GM12878 (cell line): ENCODE measurements around the gene ANO2. TPM values are rescaled to one million over a fixed set of nuclear protein-coding genes. Genes with fewer than 3 reads are reported as not detected.

Experiments used
- ATAC-seq: fragments of 200-7000 bp; cut with Tn5 transposase; 3 replicates; pipeline ENCODE4 v1.9.1; 2020; ENCODE audit warnings: mild to moderate bottlenecking, moderate library complexity
- BruUV-seq: library from RNA; stranded (reverse); fragments of 400-500 nt; replicated peaks from 2 replicates; lab custom pipeline; 2021; lab: Mats Ljungman, UMichigan
- CTCF ChIA-PET: fragments of 300-600 bp; sonication (Branson Sonifier 250); formaldehyde crosslinking; extraction: SDS; loops from one replicate; lab custom pipeline; 2021; ENCODE audit warnings: inconsistent platforms; lab: Yijun Ruan, JAX
- POLR2A ChIA-PET: fragments of 350-600 bp; formaldehyde crosslinking; extraction: SDS; loops from one replicate; lab custom pipeline; 2021; ENCODE audit warnings: inconsistent platforms; lab: Charles Lee
- RAD21 ChIA-PET: fragments of 300-600 bp; sonication (Branson Sonifier 250); formaldehyde crosslinking; loops from one replicate; lab custom pipeline; 2023; ENCODE audit warnings: antibody characterized with exemption; ENCODE audit not compliant: unreplicated experiment; lab: Charles Lee
- SMC1A ChIA-PET: fragments of 300-600 bp; sonication (Branson Sonifier 250); formaldehyde crosslinking; loops from one replicate; lab custom pipeline; 2023; ENCODE audit not compliant: unreplicated experiment, uncharacterized antibody; lab: Charles Lee
- DNase-seq: peaks from one replicate; pipeline ENCODE4 v3.0.0-alpha.2; 2011; ENCODE audit warnings: low read depth, low spot score
- FAIRE-seq: peaks from 3 replicates; lab custom pipeline; 2011; peaks lifted over from hg19 to GRCh38; lab: Jason Lieb, UNC
- H2AFZ ChIP-seq: 2 replicates; pipeline ENCODE4 v1.6.0; 2011; ENCODE audit warnings: low read depth, low read length, control low read depth; ENCODE audit not compliant: control insufficient read depth
- H3K27ac ChIP-seq: 2 replicates; pipeline ENCODE4 v1.5.1; 2011; ENCODE audit warnings: control low read depth; ENCODE audit not compliant: control insufficient read depth, insufficient read depth
- H3K27me3 ChIP-seq, 2 experiments: replicated peaks in 1 of 2; 2 replicates each; pipeline versions ENCODE4 v1.6.0 to v1.6.1; 2011; ENCODE audit warnings: low read length in 1 of 2; ENCODE audit not compliant: control insufficient read depth in 2 of 2, insufficient read depth in 2 of 2
- H3K36me3 ChIP-seq, 2 experiments: 2 replicates each; pipeline ENCODE4 v1.5.1; 2011; ENCODE audit warnings: low read length in 1 of 2; ENCODE audit not compliant: control insufficient read depth in 2 of 2, insufficient read depth in 2 of 2
- H3K4me1 ChIP-seq: 2 replicates; pipeline ENCODE4 v1.6.1; 2011; ENCODE audit warnings: mild to moderate bottlenecking, low read length, moderate library complexity, mixed read lengths; ENCODE audit not compliant: control insufficient read depth, insufficient read depth
- H3K4me2 ChIP-seq: 2 replicates; pipeline ENCODE4 v1.6.0; 2011; ENCODE audit warnings: control low read depth; ENCODE audit not compliant: control insufficient read depth, insufficient read depth
- H3K4me3 ChIP-seq: fragments of 200-600 bp; sonication (generic); 2 replicates; pipeline ENCODE4 v1.5.1; 2016
- H3K79me2 ChIP-seq: 2 replicates; pipeline ENCODE4 v1.6.0; 2011; ENCODE audit warnings: low read length; ENCODE audit not compliant: control insufficient read depth, insufficient read depth
- H3K9ac ChIP-seq: 2 replicates; pipeline ENCODE4 v1.8.0; 2011; ENCODE audit warnings: low read length, control low read depth, mixed read lengths; ENCODE audit not compliant: control insufficient read depth, insufficient read depth
- H3K9me3 ChIP-seq: replicated peaks from 3 replicates; pipeline ENCODE4 v1.5.1; 2011; ENCODE audit warnings: mild to moderate bottlenecking, low read length; ENCODE audit not compliant: control insufficient read depth, insufficient read depth
- H4K20me1 ChIP-seq: 2 replicates; pipeline ENCODE4 v1.6.0; 2011; ENCODE audit not compliant: control insufficient read depth, insufficient read depth
- POLR2AphosphoS2 ChIP-seq: IDR thresholded peaks from 2 replicates; pipeline ENCODE4 v1.6.1; 2011; ENCODE audit warnings: low read depth, mild to moderate bottlenecking, low read length, improper control_type of control experiment, moderate library complexity
- STAT3 ChIP-seq: IDR thresholded peaks from 2 replicates; pipeline ENCODE4 v1.6.1; 2011; ENCODE audit warnings: low read depth, low read length, improper control_type of control experiment
- WRNIP1 ChIP-seq: IDR thresholded peaks from 2 replicates; pipeline ENCODE4 v1.6.1; 2011; ENCODE audit warnings: low read depth, low read length, improper control_type of control experiment, borderline replicate concordance
- WGBS: methylation state at CpG from one replicate; pipeline ENCODE4 v1.1.6; 2016; ENCODE audit warnings: low lambda C conversion rate; ENCODE audit not compliant: insufficient replicate concordance, insufficient coverage; ENCODE audit errors: missing lambda C conversion rate; 5-methylcytosine and 5-hydroxymethylcytosine counted together
- in situ Hi-C: fragments of 300-500 bp; cut with MboI; formaldehyde crosslinking; loops from 9 replicates; pipeline ENCODE4 v1.14.3; 2018; ENCODE audit warnings: mixed read lengths
- intact Hi-C: fragments of 100-400 bp; cut with micrococcal nuclease; formaldehyde crosslinking; loops from one replicate; pipeline ENCODE4 v1.14.2; 2022; ENCODE audit not compliant: unreplicated experiment
- polyA plus RNA-seq, 11 experiments: library from polyadenylated mRNA; depleted of rRNA in 4 of 11; unstranded in 6 of 11; stranded (reverse) in 5 of 11; fragments of >200 nt; fragmentation: Nextera tagmentation in 4 of 11; fragmentation: Illumina TruSeq in 1 of 11; extraction: Ambion mirVana in 4 of 11; extraction: Trizol in 1 of 11; gene quantifications; 1 replicate in 1 of 11; 2 replicates in 10 of 11; pipeline versions ENCODE4 v1.2.1 to v1.2.3, GENCODE V29; 2011 to 2016; ENCODE audit warnings: inconsistent platforms in 2 of 11, missing spikeins in 2 of 11, low read depth in 1 of 11
- total RNA-seq, 4 experiments: library from RNA; depleted of rRNA in 3 of 4; stranded (reverse); fragments of >200 nt in 3 of 4; fragmentation: Illumina TruSeq in 1 of 4; extraction: Trizol in 1 of 4; gene quantifications; 2 replicates each; pipeline versions ENCODE4 v1.2.1 to v1.2.3, GENCODE V29; 2013 to 2021
- TF ChIP-seq, protein P1 (sequence below): fragments of 450-650 bp; IDR thresholded peaks from 2 replicates; pipeline ENCODE4 v1.6.1; 2014; ENCODE audit warnings: mild to moderate bottlenecking
- TF ChIP-seq, protein P2 (sequence below): fragments of 450-650 bp; IDR thresholded peaks from 2 replicates; pipeline ENCODE4 v1.6.1; 2017; ENCODE audit warnings: mild to moderate bottlenecking, moderate library complexity
- TF ChIP-seq, protein P3 (sequence below): fragments of 450-650 bp; IDR thresholded peaks from 2 replicates; pipeline ENCODE4 v1.6.1; 2018; ENCODE audit warnings: borderline replicate concordance, mild to moderate bottlenecking; ENCODE audit not compliant: partially characterized antibody

Gene ANO2
- total and polyA plus RNA-seq, 10 of the 15 experiments (the other 5 are each of a cell fraction or from before 2014, with no cell fraction given), result not detected

DNA sequence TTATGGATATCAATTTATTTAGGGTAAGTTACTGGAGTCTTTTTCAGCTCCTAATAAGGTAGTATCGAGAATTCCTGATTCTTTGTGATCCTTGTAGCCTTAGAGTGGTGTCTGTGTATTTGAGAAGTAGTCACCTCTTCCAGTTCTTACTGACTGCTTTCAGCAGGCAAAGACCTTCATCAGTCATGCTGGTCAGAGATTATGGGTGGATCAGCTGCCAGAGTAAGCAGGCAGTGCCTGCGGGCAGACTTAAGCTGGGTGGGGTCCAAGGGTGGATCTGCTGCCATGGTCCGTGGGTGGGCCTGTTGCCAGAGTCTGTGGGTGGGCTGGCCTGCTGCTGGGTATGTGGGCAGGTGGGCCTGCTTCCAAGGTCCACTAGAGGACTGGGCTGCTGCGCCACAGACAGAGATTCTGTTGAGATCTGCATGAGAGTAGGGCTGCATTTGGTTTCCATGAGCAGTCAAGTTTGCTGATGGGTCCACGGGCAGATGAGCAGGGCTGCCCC is 188.7 kb downstream of the ANO2 start:
- intact Hi-C loops (no loop called here), in situ Hi-C loops (no loop called here)
- no peaks in the 10 kb centered on the region for H3K36me3 ChIP-seq
- no peak for ATAC-seq
- WGBS, result 30% methylated on average over 5 of the region's 5 CpGs
- CTCF ChIA-PET, result interaction anchor here (4.2 kb wide), 1 partner anchor 11 kb away, joined by 17 read pairs; no protein-coding TSS in a partner anchor
- no peak overlapping the region for H2AFZ ChIP-seq
- no peak overlapping the region for H3K9ac ChIP-seq
- no peak for FAIRE-seq
- H3K4me1 ChIP-seq, result no peaks in the 10 kb centered on the region
- H3K27me3 ChIP-seq, result no peaks in the 10 kb centered on the region
- H3K79me2 ChIP-seq, result no peaks in the 10 kb centered on the region
- no peak for DNase-seq
- RAD21 ChIA-PET, result no interaction called here
- TF ChIP-seq, protein P1, sequence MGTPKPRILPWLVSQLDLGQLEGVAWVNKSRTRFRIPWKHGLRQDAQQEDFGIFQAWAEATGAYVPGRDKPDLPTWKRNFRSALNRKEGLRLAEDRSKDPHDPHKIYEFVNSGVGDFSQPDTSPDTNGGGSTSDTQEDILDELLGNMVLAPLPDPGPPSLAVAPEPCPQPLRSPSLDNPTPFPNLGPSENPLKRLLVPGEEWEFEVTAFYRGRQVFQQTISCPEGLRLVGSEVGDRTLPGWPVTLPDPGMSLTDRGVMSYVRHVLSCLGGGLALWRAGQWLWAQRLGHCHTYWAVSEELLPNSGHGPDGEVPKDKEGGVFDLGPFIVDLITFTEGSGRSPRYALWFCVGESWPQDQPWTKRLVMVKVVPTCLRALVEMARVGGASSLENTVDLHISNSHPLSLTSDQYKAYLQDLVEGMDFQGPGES, result no peak
- TF ChIP-seq POLR2AphosphoS2 (no peak), WRNIP1 (no peak), STAT3 (no peak)
- TF ChIP-seq, protein P2, sequence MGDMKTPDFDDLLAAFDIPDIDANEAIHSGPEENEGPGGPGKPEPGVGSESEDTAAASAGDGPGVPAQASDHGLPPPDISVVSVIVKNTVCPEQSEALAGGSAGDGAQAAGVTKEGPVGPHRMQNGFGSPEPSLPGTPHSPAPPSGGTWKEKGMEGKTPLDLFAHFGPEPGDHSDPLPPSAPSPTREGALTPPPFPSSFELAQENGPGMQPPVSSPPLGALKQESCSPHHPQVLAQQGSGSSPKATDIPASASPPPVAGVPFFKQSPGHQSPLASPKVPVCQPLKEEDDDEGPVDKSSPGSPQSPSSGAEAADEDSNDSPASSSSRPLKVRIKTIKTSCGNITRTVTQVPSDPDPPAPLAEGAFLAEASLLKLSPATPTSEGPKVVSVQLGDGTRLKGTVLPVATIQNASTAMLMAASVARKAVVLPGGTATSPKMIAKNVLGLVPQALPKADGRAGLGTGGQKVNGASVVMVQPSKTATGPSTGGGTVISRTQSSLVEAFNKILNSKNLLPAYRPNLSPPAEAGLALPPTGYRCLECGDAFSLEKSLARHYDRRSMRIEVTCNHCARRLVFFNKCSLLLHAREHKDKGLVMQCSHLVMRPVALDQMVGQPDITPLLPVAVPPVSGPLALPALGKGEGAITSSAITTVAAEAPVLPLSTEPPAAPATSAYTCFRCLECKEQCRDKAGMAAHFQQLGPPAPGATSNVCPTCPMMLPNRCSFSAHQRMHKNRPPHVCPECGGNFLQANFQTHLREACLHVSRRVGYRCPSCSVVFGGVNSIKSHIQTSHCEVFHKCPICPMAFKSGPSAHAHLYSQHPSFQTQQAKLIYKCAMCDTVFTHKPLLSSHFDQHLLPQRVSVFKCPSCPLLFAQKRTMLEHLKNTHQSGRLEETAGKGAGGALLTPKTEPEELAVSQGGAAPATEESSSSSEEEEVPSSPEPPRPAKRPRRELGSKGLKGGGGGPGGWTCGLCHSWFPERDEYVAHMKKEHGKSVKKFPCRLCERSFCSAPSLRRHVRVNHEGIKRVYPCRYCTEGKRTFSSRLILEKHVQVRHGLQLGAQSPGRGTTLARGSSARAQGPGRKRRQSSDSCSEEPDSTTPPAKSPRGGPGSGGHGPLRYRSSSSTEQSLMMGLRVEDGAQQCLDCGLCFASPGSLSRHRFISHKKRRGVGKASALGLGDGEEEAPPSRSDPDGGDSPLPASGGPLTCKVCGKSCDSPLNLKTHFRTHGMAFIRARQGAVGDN, result no peak
- TF ChIP-seq, protein P3, sequence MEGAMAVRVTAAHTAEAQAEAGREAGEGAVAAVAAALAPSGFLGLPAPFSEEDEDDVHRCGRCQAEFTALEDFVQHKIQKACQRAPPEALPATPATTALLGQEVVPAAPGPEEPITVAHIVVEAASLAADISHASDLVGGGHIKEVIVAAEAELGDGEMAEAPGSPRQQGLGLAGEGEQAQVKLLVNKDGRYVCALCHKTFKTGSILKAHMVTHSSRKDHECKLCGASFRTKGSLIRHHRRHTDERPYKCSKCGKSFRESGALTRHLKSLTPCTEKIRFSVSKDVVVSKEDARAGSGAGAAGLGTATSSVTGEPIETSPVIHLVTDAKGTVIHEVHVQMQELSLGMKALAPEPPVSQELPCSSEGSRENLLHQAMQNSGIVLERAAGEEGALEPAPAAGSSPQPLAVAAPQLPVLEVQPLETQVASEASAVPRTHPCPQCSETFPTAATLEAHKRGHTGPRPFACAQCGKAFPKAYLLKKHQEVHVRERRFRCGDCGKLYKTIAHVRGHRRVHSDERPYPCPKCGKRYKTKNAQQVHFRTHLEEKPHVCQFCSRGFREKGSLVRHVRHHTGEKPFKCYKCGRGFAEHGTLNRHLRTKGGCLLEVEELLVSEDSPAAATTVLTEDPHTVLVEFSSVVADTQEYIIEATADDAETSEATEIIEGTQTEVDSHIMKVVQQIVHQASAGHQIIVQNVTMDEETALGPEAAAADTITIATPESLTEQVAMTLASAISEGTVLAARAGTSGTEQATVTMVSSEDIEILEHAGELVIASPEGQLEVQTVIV, result no peak
- SMC1A ChIA-PET, result no interaction called here
- BruUV-seq, result no TSS peak
- H3K4me3 ChIP-seq, result no peak overlapping the region
- H4K20me1 ChIP-seq, result no peaks in the 10 kb centered on the region
- no peaks in the 10 kb centered on the region for H3K9me3 ChIP-seq
- POLR2A ChIA-PET, result no interaction called here
- no peak overlapping the region for H3K27ac ChIP-seq
- no peak overlapping the region for H3K4me2 ChIP-seq
